Endothelial cell of umbilical vein (primary cell): ENCODE results near the gene ASPHD1. TPM values are rescaled to one million over a fixed set of nuclear protein-coding genes. Genes with fewer than 3 reads are reported as not detected.

Source experiments
- BruUV-seq: library from RNA; stranded (reverse); fragments of 400-500 nt; replicated peaks from 2 replicates; lab custom pipeline; 2021; lab: Mats Ljungman, UMichigan
- CTCF ChIA-PET: fragments of 300-600, 350-600 bp; sonication (Branson Sonifier 250); formaldehyde crosslinking; loops from one replicate; lab custom pipeline; 2021; ENCODE audit warnings: antibody characterized with exemption, inconsistent platforms; lab: Charles Lee
- POLR2A ChIA-PET: fragments of 300-600, 350-600 bp; sonication (Branson Sonifier 250); formaldehyde crosslinking; loops from one replicate; lab custom pipeline; 2021; ENCODE audit warnings: antibody characterized with exemption, inconsistent platforms; lab: Charles Lee
- DNase-seq: peaks from one replicate; pipeline ENCODE4 v3.0.0-alpha.2; 2011; ENCODE audit warnings: low read depth, low spot score
- FAIRE-seq: peaks from 2 replicates; lab custom pipeline; 2011; peaks lifted over from hg19 to GRCh38; lab: Jason Lieb, UNC
- H2AFZ ChIP-seq: 2 replicates; pipeline ENCODE4 v1.6.0; 2012; ENCODE audit warnings: low read depth, low read length, control low read depth, inconsistent platforms
- H3K27ac ChIP-seq: 2 replicates; pipeline ENCODE4 v1.5.1; 2011; ENCODE audit warnings: low read depth, mild to moderate bottlenecking, control low read depth, low read length, moderate library complexity; ENCODE audit not compliant: insufficient read depth
- H3K27me3 ChIP-seq, 2 experiments: 2 replicates each; pipeline versions ENCODE4 v1.6.0 to v1.6.1; 2011; ENCODE audit warnings: low read length in 2 of 2, mixed read lengths in 1 of 2; ENCODE audit not compliant: control insufficient read depth in 2 of 2, insufficient read depth in 2 of 2
- H3K36me3 ChIP-seq, 2 experiments: 2 replicates in 1 of 2; 3 replicates in 1 of 2; pipeline ENCODE4 v1.5.1; 2011; ENCODE audit warnings: low read length in 2 of 2, mild to moderate bottlenecking in 1 of 2, moderate library complexity in 1 of 2; ENCODE audit not compliant: control insufficient read depth in 2 of 2, insufficient read depth in 2 of 2; ENCODE audit errors: extremely low read depth in 1 of 2
- H3K4me1 ChIP-seq: 3 replicates; pipeline ENCODE4 v1.5.1; 2011; ENCODE audit warnings: mild to moderate bottlenecking, low read length; ENCODE audit not compliant: control insufficient read depth, insufficient read depth; ENCODE audit errors: extremely low read depth
- H3K4me2 ChIP-seq: 2 replicates; pipeline ENCODE4 v1.6.1; 2011; ENCODE audit warnings: low read length, control low read depth, mixed read lengths; ENCODE audit not compliant: insufficient read depth
- H3K4me3 ChIP-seq, 3 experiments: fragments of 200-600 bp in 1 of 3; sonication (generic), shearing (Covaris generic) in 1 of 3; replicated peaks in 1 of 3; 2 replicates each; pipeline ENCODE4 v1.5.1; 2011 to 2016; ENCODE audit warnings: control low read depth in 3 of 3, low read length in 3 of 3, mild to moderate bottlenecking in 2 of 3, inconsistent platforms in 1 of 3, low read depth in 1 of 3, moderate library complexity in 1 of 3; ENCODE audit not compliant: insufficient read depth in 1 of 3
- H3K79me2 ChIP-seq: 2 replicates; pipeline ENCODE4 v1.6.0; 2012; ENCODE audit warnings: low read length, inconsistent platforms; ENCODE audit not compliant: control insufficient read depth, insufficient read depth
- H3K9ac ChIP-seq: replicated peaks from 2 replicates; pipeline ENCODE3; 2011; ENCODE audit warnings: low read length, control low read depth; ENCODE audit not compliant: insufficient read depth; ENCODE audit errors: extremely low read depth
- H3K9me1 ChIP-seq: replicated peaks from 3 replicates; pipeline ENCODE4 v1.6.0; 2011; ENCODE audit warnings: mild to moderate bottlenecking, low read length; ENCODE audit not compliant: control insufficient read depth, insufficient read depth; ENCODE audit errors: extremely low read depth
- H3K9me3 ChIP-seq: replicated peaks from 2 replicates; pipeline ENCODE4 v1.5.1; 2012; ENCODE audit warnings: low read length, inconsistent platforms; ENCODE audit not compliant: control insufficient read depth, insufficient read depth
- H4K20me1 ChIP-seq: replicated peaks from 2 replicates; pipeline ENCODE3; 2011; ENCODE audit warnings: mild to moderate bottlenecking, low read length; ENCODE audit not compliant: control insufficient read depth, insufficient read depth; ENCODE audit errors: extremely low read depth
- EZH2 ChIP-seq: IDR thresholded peaks from 2 replicates; pipeline ENCODE4 v1.6.1; 2012; ENCODE audit warnings: borderline replicate concordance, low read depth, mild to moderate bottlenecking, moderate library complexity, low read length, inconsistent platforms; ENCODE audit not compliant: severe bottlenecking
- FOS ChIP-seq: IDR thresholded peaks from 2 replicates; pipeline ENCODE4 v1.6.1; 2011; ENCODE audit warnings: mild to moderate bottlenecking, low read length, moderate library complexity, borderline replicate concordance; ENCODE audit not compliant: insufficient read depth
- GATA2 ChIP-seq: IDR thresholded peaks from 2 replicates; pipeline ENCODE4 v1.7.0; 2011; ENCODE audit warnings: low read depth, mild to moderate bottlenecking, moderate library complexity, mixed read lengths, low read length; ENCODE audit not compliant: insufficient read length, insufficient read depth
- JUN ChIP-seq: IDR thresholded peaks from 2 replicates; pipeline ENCODE4 v1.6.1; 2011; ENCODE audit warnings: borderline replicate concordance, low read depth; ENCODE audit not compliant: insufficient read length, insufficient read depth
- MYC ChIP-seq: IDR thresholded peaks from one replicate; pipeline ENCODE4 v1.6.1; 2011; ENCODE audit warnings: mild to moderate bottlenecking, low read depth, low read length
- POLR2A ChIP-seq: IDR thresholded peaks from 2 replicates; pipeline ENCODE4 v1.6.1; 2012; ENCODE audit warnings: low read depth, mild to moderate bottlenecking, control low read depth, low read length
- POLR2AphosphoS5 ChIP-seq: IDR thresholded peaks from 2 replicates; pipeline ENCODE4 v1.6.1; 2012; ENCODE audit warnings: low read depth, mild to moderate bottlenecking, control low read depth, low read length, moderate library complexity; ENCODE audit not compliant: insufficient read depth
- dilution Hi-C: fragments of 300-500 bp; cut with MboI; formaldehyde crosslinking; loops from one replicate; pipeline ENCODE4 v1.15.0; 2019; ENCODE audit warnings: low sequenced_read_pairs; ENCODE audit not compliant: extremely low pct_ligation_motif_present
- intact Hi-C: fragments of 100-400 bp; cut with micrococcal nuclease; formaldehyde crosslinking; loops from one replicate; pipeline ENCODE4 v1.10.0; 2022
- polyA plus RNA-seq, 4 experiments: library from polyadenylated mRNA; depleted of rRNA in 3 of 4; stranded (reverse) in 3 of 4; unstranded in 1 of 4; fragments of >200 nt; gene quantifications; 2 replicates each; pipeline versions ENCODE4 v1.2.1 to v1.2.3, GENCODE V29; 2011 to 2012; ENCODE audit warnings: missing spikeins in 1 of 4
- total RNA-seq: library from RNA; stranded (reverse); gene quantifications from 2 replicates; pipeline ENCODE4 v1.2.3, GENCODE V29; 2021
- TF ChIP-seq, protein P1 (sequence below), 2 donors: IDR thresholded peaks; 1 replicate in 1 of 2; 2 replicates in 1 of 2; pipeline ENCODE4 v1.5.1; 2011; ENCODE audit warnings: low read length in 2 of 2, mild to moderate bottlenecking in 2 of 2, moderate library complexity in 2 of 2, control low read depth in 1 of 2, inconsistent platforms in 1 of 2, low read depth in 1 of 2; ENCODE audit not compliant: insufficient read depth in 1 of 2; ENCODE audit errors: extremely low read depth in 1 of 2
- TF ChIP-seq, protein P2 (sequence below): IDR thresholded peaks from 2 replicates; pipeline ENCODE4 v1.6.1; 2011; ENCODE audit not compliant: insufficient read depth, insufficient read length

Gene ASPHD1
- total and polyA plus RNA-seq, 2 donors (not counting 3 experiments of a cell fraction or from before 2014, with no cell fraction given), result 0.90 to 1.2 TPM

DNA sequence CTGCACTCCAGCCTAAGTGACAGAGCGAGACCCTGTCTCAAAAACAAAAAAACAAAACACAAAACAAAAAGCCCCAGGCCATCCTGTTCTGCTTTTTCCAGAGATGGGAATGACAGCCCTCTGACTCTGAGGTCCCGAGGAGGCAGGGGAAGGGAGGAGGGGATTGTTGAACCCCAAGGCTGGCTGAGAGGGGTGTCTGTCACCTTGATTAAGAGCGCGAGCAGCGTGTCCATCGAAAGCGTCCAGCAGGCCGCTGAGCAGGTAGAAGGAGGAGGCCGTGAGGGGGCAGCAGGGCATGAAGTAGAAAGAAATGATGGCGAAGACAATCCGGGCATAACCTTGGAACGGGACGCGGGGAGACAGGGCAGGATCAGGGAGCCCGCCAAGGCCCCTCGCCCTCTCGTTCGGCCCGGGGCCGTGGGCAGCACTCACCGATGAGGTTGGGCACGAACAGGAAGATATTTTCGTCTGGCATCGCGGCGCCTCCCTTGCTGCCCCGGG is 37.9 kb upstream of the ASPHD1 start:
- POLR2A ChIA-PET, result no interaction called here
- DNase-seq, result peak; percentile 44
- Histone ChIP-seq H3K27ac (no peak overlapping the region), H2AFZ (peak overlapping the region; percentile 93), H3K9me3 (no peaks in the 10 kb centered on the region), H3K27me3 (no peaks in the 10 kb centered on the region), H3K9me1 (no peaks in the 10 kb centered on the region), H3K9ac (peak overlapping the region; percentile 95), H4K20me1 (no peaks in the 10 kb centered on the region), H3K79me2 (peaks cover 14% of the 10 kb centered on the region), H3K4me3 (peak overlapping the region; percentile 55 to 73 (median 64)), H3K36me3 (peaks cover 0 to 19% of the 10 kb centered on the region in 2 experiments), H3K4me2 (peak overlapping the region; percentile 91), H3K4me1 (peaks cover 7% of the 10 kb centered on the region)
- no TSS peak for BruUV-seq
- FAIRE-seq, result peak; percentile 31
- CTCF ChIA-PET, result interaction anchor here (0.8 to 3.9 kb wide), 5 partner anchors 14 to 143 kb away, joined by 3 to 19 read pairs (median 4); partner anchors contain the start of gene KCTD13
- intact Hi-C loops, result loop anchor here (2.0 kb wide), 3 partner anchors 42 to 134 kb away; partner anchors contain the start of genes INO80E and MVP
- no peak for TF ChIP-seq JUN
- TF ChIP-seq POLR2A, result no peak
- TF ChIP-seq MYC, result no peak
- TF ChIP-seq, protein P1, sequence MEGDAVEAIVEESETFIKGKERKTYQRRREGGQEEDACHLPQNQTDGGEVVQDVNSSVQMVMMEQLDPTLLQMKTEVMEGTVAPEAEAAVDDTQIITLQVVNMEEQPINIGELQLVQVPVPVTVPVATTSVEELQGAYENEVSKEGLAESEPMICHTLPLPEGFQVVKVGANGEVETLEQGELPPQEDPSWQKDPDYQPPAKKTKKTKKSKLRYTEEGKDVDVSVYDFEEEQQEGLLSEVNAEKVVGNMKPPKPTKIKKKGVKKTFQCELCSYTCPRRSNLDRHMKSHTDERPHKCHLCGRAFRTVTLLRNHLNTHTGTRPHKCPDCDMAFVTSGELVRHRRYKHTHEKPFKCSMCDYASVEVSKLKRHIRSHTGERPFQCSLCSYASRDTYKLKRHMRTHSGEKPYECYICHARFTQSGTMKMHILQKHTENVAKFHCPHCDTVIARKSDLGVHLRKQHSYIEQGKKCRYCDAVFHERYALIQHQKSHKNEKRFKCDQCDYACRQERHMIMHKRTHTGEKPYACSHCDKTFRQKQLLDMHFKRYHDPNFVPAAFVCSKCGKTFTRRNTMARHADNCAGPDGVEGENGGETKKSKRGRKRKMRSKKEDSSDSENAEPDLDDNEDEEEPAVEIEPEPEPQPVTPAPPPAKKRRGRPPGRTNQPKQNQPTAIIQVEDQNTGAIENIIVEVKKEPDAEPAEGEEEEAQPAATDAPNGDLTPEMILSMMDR (IDR thresholded peaks at IDR 0.05; ENCODE audit: extremely low read depth in 1 of 2, insufficient read depth in 1 of 2, low read depth in 1 of 2, low read length in 2 of 2), result no peak
- TF ChIP-seq, protein P2, sequence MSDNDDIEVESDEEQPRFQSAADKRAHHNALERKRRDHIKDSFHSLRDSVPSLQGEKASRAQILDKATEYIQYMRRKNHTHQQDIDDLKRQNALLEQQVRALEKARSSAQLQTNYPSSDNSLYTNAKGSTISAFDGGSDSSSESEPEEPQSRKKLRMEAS, result no peak
- TF ChIP-seq GATA2, result no peak
- no peak for TF ChIP-seq EZH2
- TF ChIP-seq POLR2AphosphoS5, result no peak
- TF ChIP-seq FOS, result no peak
- dilution Hi-C loops, result no loop called here
